SJSA1 (cell line): ENCODE measurements around the gene ITM2C. TPM values are rescaled to one million over a fixed set of nuclear protein-coding genes. Genes with fewer than 3 reads are reported as not detected.

Source experiments
- DNase-seq, 2 experiments: peaks; one replicate each; pipeline ENCODE4 v3.0.0-alpha.2; 2015 to 2020; ENCODE audit warnings: low spot score in 2 of 2, low read depth in 1 of 2
- H3K27ac ChIP-seq: fragments of 250-450 bp; sonication (Bioruptor Pico); 2 replicates; pipeline ENCODE4 v1.5.1; 2020; ENCODE audit warnings: mild to moderate bottlenecking, moderate library complexity
- H3K27me3 ChIP-seq: fragments of 250-450 bp; sonication (Bioruptor Pico); replicated peaks from 2 replicates; pipeline ENCODE4 v1.5.1; 2020; ENCODE audit warnings: mild to moderate bottlenecking, moderate library complexity
- H3K36me3 ChIP-seq: fragments of 250-450 bp; sonication (Bioruptor Pico); 2 replicates; pipeline ENCODE4 v1.5.1; 2020; ENCODE audit warnings: mild to moderate bottlenecking
- H3K4me1 ChIP-seq: fragments of 250-450 bp; sonication (Bioruptor Pico); replicated peaks from 2 replicates; pipeline ENCODE4 v1.6.1; 2021; ENCODE audit warnings: mild to moderate bottlenecking
- H3K4me3 ChIP-seq: fragments of 250-450 bp; sonication (Bioruptor Pico); 2 replicates; pipeline ENCODE4 v1.5.1; 2020; ENCODE audit warnings: mild to moderate bottlenecking
- H3K9me3 ChIP-seq: fragments of 250-450 bp; sonication (Bioruptor Pico); replicated peaks from 2 replicates; pipeline ENCODE4 v1.5.1; 2020; ENCODE audit warnings: mild to moderate bottlenecking
- total RNA-seq: library from RNA; depleted of rRNA; stranded (reverse); fragments of >200 nt; shearing (Covaris generic); gene quantifications from 2 replicates; pipeline ENCODE4 v1.2.3, GENCODE V29; 2014

Gene ITM2C
- total RNA-seq, 1 experiment from 2014 or later = 216 TPM

GRCh38 chr2:230906471-230907230 is 41.9 kb downstream of the ITM2C start:
- Histone ChIP-seq H3K4me3 (no peak overlapping the region), H3K27ac (no peak overlapping the region), H3K4me1 (peaks cover 33% of the 10 kb centered on the region), H3K27me3 (no peaks in the 10 kb centered on the region), H3K9me3 (no peaks in the 10 kb centered on the region), H3K36me3 (peaks cover 3% of the 10 kb centered on the region; the same call in 1 of the 2 replicates)
- peak in 1 of 2 experiments; percentile 39 for DNase-seq

- peak in 1 of 2 experiments; percentile 38 for DNase-seq
- Histone ChIP-seq H3K36me3 (peaks cover 3% of the 10 kb centered on the region; the same call in 1 of the 2 replicates), H3K27ac (peak overlapping the region; percentile 81), H3K4me3 (peak overlapping the region; percentile 4; the same call in 1 of the 2 replicates), H3K27me3 (no peaks in the 10 kb centered on the region), H3K4me1 (peaks cover 33% of the 10 kb centered on the region), H3K9me3 (no peaks in the 10 kb centered on the region)
Measured at GRCh38 chr2:230907361-230908091, 42.8 kb downstream of the ITM2C start.

GRCh38 chr2:230908092-230908594 is 43.4 kb downstream of the ITM2C start:
- Histone ChIP-seq H3K4me1 (peaks cover 33% of the 10 kb centered on the region), H3K27me3 (no peaks in the 10 kb centered on the region), H3K36me3 (peaks cover 3% of the 10 kb centered on the region; the same call in 1 of the 2 replicates), H3K4me3 (peak overlapping the region; percentile 4; the same call in 1 of the 2 replicates), H3K27ac (peak overlapping the region; percentile 81), H3K9me3 (no peaks in the 10 kb centered on the region)
- no peak for DNase-seq

GRCh38 chr2:230908595-230909191 is 44.0 kb downstream of the ITM2C start:
- peak; percentile 95 for DNase-seq
- Histone ChIP-seq H3K36me3 (peaks cover 3% of the 10 kb centered on the region; the same call in 1 of the 2 replicates), H3K9me3 (no peaks in the 10 kb centered on the region), H3K4me1 (peaks cover 33% of the 10 kb centered on the region), H3K27me3 (no peaks in the 10 kb centered on the region), H3K27ac (peak overlapping the region; percentile 81), H3K4me3 (peak overlapping the region; percentile 4; the same call in 1 of the 2 replicates)

- peaks cover 32% of the 10 kb centered on the region for H3K4me1 ChIP-seq
- no peaks in the 10 kb centered on the region for H3K9me3 ChIP-seq
- no peak overlapping the region for H3K4me3 ChIP-seq
- H3K27ac ChIP-seq = no peak overlapping the region
- H3K27me3 ChIP-seq = no peaks in the 10 kb centered on the region
- peak in 1 of 2 experiments; percentile 36 for DNase-seq
- peaks cover 3% of the 10 kb centered on the region; the same call in 1 of the 2 replicates for H3K36me3 ChIP-seq
Measured at GRCh38 chr2:230909841-230910545, 45.3 kb downstream of the ITM2C start.

- H3K9me3 ChIP-seq = no peaks in the 10 kb centered on the region
- H3K27me3 ChIP-seq = no peaks in the 10 kb centered on the region
- no peak for DNase-seq
- peaks cover 3% of the 10 kb centered on the region; the same call in 1 of the 2 replicates for H3K36me3 ChIP-seq
- H3K27ac ChIP-seq = no peak overlapping the region
- H3K4me1 ChIP-seq = peaks cover 26% of the 10 kb centered on the region
- H3K4me3 ChIP-seq = no peak overlapping the region
Measured at GRCh38 chr2:230910546-230911177, 45.9 kb downstream of the ITM2C start.

- DNase-seq = peak in 1 of 2 experiments; percentile 28
- no peak overlapping the region for H3K27ac ChIP-seq
- no peaks in the 10 kb centered on the region for H3K27me3 ChIP-seq
- H3K36me3 ChIP-seq = peaks cover 3% of the 10 kb centered on the region; the same call in 1 of the 2 replicates
- H3K9me3 ChIP-seq = no peaks in the 10 kb centered on the region
- H3K4me3 ChIP-seq = no peak overlapping the region
- H3K4me1 ChIP-seq = peaks cover 23% of the 10 kb centered on the region
Measured at GRCh38 chr2:230912046-230912445, 47.3 kb downstream of the ITM2C start.

GRCh38 chr2:230912724-230913123 is 48.0 kb downstream of the ITM2C start:
- no peak for DNase-seq
- no peaks in the 10 kb centered on the region for H3K9me3 ChIP-seq

GRCh38 chr2:230913406-230914143 is 48.8 kb downstream of the ITM2C start:
- H3K27ac ChIP-seq = no peak overlapping the region
- H3K4me1 ChIP-seq = peaks cover 8% of the 10 kb centered on the region
- DNase-seq = peak in 1 of 2 experiments; percentile 25
- no peaks in the 10 kb centered on the region for H3K9me3 ChIP-seq
- no peak overlapping the region for H3K4me3 ChIP-seq
- no peaks in the 10 kb centered on the region for H3K36me3 ChIP-seq
- no peaks in the 10 kb centered on the region for H3K27me3 ChIP-seq

More at GRCh38 chr2:230912724-230913123, 48.0 kb downstream of the ITM2C start:
- Histone ChIP-seq H3K27ac (no peak overlapping the region), H3K36me3 (peaks cover 3% of the 10 kb centered on the region; the same call in 1 of the 2 replicates), H3K4me3 (no peak overlapping the region), H3K4me1 (peaks cover 17% of the 10 kb centered on the region), H3K27me3 (no peaks in the 10 kb centered on the region)

GRCh38 chr2:230914886-230915285 is 50.1 kb downstream of the ITM2C start:
- no peaks in the 10 kb centered on the region for H3K9me3 ChIP-seq
- H3K4me3 ChIP-seq = no peak overlapping the region
- no peaks in the 10 kb centered on the region for H3K36me3 ChIP-seq
- H3K27me3 ChIP-seq = no peaks in the 10 kb centered on the region
- H3K27ac ChIP-seq = no peak overlapping the region
- H3K4me1 ChIP-seq = no peaks in the 10 kb centered on the region
- peak in 1 of 2 experiments; percentile 22 for DNase-seq

GRCh38 chr2:230915319-230915718 is 50.6 kb downstream of the ITM2C start:
- Histone ChIP-seq H3K36me3 (no peaks in the 10 kb centered on the region), H3K4me3 (no peak overlapping the region), H3K9me3 (no peaks in the 10 kb centered on the region), H3K27me3 (no peaks in the 10 kb centered on the region), H3K27ac (no peak overlapping the region), H3K4me1 (no peaks in the 10 kb centered on the region)
- peak in 1 of 2 experiments; percentile 22 for DNase-seq

GRCh38 chr2:230916218-230916617 is 51.5 kb downstream of the ITM2C start:
- Histone ChIP-seq H3K4me3 (no peak overlapping the region), H3K27ac (no peak overlapping the region), H3K27me3 (no peaks in the 10 kb centered on the region), H3K9me3 (no peaks in the 10 kb centered on the region), H3K36me3 (no peaks in the 10 kb centered on the region), H3K4me1 (0 out of 2 replicates have a peak, but pooled peaks cover under 1% of the 10 kb centered on the region)
- peak in 1 of 2 experiments; percentile 27 for DNase-seq
